Right renal cortex interstitium (tissue), 3 donors: ENCODE measurements around the gene LPA. TPM values are rescaled to one million over a fixed set of nuclear protein-coding genes. Genes with fewer than 3 reads are reported as not detected.
A peak's percentile ranks its signal among the peaks of the same experiment; 100 is the strongest.
"Not testable (repeated sequence)": the region's sequence is repeated elsewhere in the genome, so short reads cannot be mapped to it uniquely, and the experiment has no call there.

Source experiments
- DNase-seq, 3 donors: peaks; one replicate each; pipeline ENCODE4 v3.0.0-alpha.2; 2013; ENCODE audit warnings: low read depth in 3 of 3, low spot score in 2 of 3
- polyA plus RNA-seq, 3 donors: library from polyadenylated mRNA; unstranded; fragments of 120-200 nt; gene quantifications; one replicate each; pipeline ENCODE4 v1.2.1, GENCODE V29; 2013; ENCODE audit not compliant: insufficient read length in 3 of 3

LPA gene, protein sequence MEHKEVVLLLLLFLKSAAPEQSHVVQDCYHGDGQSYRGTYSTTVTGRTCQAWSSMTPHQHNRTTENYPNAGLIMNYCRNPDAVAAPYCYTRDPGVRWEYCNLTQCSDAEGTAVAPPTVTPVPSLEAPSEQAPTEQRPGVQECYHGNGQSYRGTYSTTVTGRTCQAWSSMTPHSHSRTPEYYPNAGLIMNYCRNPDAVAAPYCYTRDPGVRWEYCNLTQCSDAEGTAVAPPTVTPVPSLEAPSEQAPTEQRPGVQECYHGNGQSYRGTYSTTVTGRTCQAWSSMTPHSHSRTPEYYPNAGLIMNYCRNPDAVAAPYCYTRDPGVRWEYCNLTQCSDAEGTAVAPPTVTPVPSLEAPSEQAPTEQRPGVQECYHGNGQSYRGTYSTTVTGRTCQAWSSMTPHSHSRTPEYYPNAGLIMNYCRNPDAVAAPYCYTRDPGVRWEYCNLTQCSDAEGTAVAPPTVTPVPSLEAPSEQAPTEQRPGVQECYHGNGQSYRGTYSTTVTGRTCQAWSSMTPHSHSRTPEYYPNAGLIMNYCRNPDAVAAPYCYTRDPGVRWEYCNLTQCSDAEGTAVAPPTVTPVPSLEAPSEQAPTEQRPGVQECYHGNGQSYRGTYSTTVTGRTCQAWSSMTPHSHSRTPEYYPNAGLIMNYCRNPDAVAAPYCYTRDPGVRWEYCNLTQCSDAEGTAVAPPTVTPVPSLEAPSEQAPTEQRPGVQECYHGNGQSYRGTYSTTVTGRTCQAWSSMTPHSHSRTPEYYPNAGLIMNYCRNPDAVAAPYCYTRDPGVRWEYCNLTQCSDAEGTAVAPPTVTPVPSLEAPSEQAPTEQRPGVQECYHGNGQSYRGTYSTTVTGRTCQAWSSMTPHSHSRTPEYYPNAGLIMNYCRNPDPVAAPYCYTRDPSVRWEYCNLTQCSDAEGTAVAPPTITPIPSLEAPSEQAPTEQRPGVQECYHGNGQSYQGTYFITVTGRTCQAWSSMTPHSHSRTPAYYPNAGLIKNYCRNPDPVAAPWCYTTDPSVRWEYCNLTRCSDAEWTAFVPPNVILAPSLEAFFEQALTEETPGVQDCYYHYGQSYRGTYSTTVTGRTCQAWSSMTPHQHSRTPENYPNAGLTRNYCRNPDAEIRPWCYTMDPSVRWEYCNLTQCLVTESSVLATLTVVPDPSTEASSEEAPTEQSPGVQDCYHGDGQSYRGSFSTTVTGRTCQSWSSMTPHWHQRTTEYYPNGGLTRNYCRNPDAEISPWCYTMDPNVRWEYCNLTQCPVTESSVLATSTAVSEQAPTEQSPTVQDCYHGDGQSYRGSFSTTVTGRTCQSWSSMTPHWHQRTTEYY (N-terminal part only)
- under 1 TPM; 0.28 to 0.32 (median 0.28) TPM for polyA plus RNA-seq

DNA sequence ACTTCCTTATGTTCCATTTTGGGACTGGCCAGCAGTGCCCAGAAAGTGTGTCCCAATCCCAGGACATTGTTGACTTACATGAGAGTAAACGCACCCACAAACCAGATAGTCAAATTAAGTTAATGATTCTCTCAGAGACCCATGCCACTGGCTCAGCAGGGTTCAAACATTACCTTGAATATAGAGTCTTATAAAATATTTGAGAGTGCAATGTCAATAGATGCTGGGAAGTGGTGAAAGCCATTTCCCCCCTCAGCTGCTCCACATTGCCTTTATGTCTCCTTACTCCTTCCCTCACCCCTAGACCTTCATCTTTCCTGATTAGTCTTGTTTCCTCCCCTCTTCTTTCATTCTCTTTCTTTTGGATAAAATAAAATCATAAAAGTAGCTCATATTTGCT, at the start of gene LPA:
LPA (minus strand) TSS at position 78 of the 400 bp plus-strand sequence; CDS start at position 17, 61 bp downstream.
- DNase-seq, result not testable (repeated sequence)

DNA sequence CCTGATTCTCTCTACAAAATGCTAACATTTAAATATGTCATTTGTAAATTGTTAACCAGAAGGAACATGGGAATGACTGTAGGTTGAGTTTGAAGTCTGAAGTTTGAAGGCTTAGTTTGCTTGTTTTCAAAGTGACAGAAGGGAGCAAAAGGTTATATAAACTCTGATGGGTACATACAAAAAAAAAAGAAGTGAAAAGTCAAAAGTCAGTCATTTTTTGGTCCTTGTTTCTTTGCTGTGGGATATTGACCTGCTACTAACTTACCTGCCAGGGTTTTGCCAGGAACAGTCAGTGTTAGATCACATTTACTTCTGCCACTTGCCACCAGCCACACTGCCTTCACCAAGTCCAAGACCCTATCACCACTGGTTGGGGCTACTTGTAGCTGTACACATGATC, 44.9 kb upstream of the LPA start:
- DNase-seq, result not testable (repeated sequence)

DNA sequence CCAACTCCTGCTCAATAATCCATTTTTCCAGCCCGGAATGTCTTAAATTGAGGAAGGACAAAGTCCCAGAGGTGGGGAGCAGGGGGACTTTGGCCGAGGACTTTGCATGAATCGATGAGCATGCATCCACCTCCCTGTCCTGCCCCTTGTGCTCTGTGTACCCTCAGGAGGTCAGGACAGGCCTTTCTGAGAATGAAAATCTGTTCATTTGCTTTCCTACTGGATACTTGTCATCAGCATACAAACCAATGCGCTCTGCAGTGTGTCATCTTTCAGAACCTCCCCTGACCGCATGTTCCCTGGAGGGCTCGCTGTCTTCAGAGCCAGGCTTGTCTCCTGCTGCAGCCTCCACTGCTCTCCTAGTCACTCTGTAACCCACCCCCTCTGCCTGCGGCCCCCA, 40.6 kb upstream of the LPA start:
- not testable (repeated sequence) for DNase-seq

DNA sequence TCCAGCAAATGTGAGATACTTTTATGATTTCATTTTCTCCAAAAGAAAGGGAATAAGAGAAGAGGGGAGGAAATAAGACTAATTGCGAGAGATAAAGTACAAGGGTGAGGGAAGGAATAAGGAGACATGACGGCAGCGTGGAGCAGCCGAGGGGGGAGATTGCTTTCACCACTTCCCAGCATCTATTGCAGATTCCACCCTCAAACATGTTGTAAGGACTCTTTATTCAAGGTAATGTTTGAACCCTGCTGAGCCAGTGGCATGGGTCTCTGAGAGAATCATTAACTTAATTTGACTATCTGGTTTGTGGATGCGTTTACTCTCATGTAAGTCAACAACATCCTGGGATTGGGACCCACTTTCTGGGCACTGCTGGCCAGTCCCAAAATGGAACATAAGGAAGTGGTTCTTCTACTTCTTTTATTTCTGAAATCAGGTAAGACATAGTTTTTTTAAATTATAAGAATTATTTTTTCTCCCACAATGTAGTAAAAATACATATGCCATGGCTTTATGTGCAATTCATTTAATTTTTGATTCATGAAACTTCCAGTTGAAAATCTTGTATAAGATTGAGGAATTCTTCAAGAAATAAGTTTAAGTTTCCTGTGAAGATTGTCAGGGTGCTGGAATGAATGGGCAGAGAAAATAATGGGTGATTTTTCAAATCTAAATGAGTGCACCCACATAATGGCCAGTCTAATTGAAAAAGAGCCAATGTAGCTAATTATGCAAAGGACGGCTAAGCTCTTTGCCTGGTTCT, 38.0 kb upstream of the LPA start, which contains the start of gene PLG:
PLG (plus strand) TSS at position 327 of the 763 bp plus-strand sequence; CDS start at position 388, 61 bp downstream.
- DNase-seq, result not testable (repeated sequence)

DNA sequence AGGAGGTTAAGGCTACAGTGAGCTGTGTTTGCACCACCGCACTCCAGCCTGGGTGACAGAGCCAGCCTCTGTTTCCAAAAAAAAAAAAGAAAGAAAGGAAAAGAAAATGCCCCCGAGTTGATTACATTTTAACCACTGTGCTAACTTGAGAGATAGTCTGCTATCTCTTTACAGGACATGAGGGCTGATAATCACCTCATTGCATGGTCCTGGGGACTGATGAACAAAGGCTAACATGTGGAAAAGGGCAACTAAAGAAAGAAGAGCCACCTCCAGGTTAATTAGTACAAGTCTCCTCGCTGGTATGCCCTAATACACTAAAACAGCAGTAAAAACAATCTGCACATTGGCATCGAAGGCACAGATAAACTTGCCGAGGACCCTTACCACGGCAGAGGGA, 33.8 kb upstream of the LPA start:
- no peak for DNase-seq

DNA sequence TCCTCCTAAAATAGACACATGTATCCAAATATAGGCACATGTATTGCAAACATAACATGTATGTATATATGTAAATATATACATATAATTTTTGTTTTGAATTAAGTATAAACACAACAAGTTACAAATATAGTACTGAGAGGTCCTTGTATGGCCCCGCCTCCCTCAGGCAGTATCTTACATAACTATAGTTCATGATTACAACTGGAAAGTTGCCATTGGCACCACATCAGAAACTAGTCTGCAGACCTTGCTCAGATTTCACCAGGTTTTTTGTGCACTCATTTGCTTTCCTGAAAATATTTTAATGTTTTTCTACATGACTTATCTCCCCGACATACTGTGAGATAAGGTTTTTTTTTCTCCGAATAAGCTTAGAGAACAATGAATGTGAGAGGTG, 32.8 kb upstream of the LPA start:
- DNase-seq, result not testable (repeated sequence)

DNA sequence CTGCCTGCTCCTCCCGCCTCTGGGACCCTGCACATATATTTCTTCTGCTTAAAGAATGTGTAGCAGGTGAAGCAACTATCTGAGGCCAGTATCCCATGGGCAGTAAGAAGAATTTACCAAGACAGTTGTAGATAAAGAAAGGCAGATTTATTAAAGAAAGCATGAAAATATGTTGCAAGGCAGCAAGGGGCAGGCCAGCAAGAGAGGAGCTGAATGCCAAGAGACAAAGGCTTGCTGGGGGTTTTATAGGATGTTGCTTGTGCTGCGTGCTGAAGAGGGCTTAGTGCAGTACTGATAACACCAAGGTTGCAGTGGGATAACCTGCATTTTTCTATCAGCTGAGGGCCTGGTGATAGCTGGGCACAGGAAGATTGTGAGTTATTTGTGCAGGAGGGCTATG, 31.5 kb upstream of the LPA start:
- DNase-seq, result not testable (repeated sequence)

DNA sequence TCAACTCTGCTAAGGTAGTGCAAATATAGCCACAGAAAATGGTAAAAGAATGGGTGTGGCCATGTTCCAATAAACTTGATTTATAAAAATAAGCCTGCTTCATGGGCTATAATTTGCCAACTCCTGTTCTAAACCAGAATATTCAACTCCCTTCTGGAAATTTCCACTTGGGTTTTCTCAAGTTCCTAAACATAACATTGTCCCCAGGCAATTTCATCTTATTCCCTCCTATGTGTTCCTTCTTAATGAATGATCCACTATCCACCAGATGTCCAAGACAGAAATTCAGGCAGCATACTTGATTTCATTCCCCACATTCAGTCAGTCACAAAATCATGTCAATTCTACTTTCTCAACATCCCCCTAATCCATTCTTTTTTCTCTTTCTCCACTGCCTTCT, 30.9 kb upstream of the LPA start:
- not testable (repeated sequence) for DNase-seq

DNA sequence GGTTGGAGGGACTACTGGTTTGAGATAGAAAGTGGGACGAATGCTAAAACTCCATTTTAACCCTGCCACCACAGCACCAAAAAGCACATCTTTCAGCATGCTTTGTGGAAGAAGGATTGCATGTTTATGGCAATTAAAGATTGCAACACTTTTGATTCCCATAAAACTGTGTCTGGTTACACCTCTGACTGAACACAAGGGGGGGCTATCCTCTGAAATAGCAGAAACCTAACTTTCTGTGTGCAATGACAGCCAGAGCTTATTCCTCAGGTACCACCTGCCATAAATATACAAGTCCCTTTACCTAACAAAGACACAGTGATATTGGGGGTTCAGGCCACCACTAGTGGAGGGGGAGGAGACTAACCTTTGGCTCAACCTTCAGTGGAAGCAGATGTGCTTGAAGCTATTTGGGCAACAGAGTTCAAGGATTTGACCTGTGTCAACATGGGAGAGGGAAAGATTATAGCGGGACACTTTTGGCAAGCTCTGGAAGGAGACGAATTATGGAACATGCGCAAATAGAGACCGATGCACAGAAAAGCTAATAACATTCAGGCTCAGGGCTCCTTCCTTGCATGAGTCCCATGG, 28.4 kb upstream of the LPA start:
- no peak for DNase-seq

DNA sequence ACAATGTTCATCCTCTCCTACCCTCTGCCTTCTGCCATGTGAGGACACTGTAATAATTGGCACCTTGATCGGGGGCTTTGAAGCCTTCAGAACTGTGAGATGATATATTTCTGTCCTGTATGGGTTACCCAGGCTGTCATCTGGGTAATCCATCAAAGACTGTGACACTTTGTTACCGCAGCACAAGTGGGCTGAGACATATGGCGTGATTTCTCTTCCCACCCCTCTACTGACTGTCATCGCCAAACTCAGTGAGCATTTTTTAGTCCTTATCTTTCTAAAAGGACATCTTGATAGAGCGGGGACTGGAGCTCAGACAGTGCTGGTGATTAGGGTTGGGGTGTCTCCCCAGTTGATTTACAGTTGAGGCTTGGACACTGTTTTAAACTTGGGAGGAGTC, 27.5 kb upstream of the LPA start:
- DNase-seq, result no peak

DNA sequence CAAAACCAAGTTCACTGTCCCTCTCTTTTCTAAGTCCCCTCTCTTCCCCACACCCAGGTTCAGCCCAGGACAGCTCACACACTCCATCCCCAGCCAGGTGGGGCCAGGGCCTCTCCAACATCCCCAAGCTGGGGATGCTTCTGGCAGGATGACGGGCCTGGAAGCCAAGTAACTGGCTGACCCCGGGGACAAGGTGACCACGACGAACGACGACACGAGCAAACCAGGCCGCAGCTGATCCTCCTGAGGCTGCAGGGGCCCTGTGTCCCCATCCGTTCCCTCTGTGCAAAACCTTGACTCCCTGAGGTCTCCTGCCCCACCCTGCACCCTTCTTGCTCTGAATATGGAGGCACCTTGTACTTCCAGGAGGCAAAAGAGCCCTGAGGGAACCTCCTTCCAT, 26.4 kb upstream of the LPA start:
- DNase-seq, result no peak

DNA sequence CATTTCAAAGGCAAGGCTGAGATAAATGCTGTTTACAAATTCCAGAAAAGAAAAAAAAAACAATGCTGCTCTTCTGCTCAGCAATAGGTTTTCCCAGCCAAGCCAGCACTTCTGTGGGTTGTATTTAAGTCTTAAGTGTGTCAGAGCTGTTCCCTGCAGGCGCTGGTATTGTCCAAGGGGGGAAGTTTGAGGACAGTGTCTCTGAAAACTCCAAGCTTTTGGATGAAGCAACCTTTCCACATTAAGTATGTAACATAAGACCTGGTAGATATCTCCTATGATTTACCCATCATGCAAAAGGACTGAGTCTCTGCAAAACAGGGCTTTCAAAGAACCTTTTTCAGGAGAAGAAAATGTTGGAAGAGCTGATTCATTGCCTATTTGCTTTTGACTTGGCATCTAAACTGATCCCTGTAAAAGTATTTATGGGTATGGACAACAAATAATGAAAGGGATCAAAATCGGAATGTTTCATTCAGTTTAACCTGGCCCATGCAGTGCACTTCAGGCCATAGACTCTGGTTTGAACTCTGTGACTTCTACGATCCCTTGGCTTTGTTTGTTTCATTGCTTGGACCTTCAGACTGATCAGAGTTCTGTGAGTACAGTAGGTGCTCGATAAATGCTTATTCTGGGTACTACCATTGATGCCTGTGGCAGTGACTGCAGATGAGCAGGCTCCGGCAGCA, 21.8 kb upstream of the LPA start:
- no peak for DNase-seq

DNA sequence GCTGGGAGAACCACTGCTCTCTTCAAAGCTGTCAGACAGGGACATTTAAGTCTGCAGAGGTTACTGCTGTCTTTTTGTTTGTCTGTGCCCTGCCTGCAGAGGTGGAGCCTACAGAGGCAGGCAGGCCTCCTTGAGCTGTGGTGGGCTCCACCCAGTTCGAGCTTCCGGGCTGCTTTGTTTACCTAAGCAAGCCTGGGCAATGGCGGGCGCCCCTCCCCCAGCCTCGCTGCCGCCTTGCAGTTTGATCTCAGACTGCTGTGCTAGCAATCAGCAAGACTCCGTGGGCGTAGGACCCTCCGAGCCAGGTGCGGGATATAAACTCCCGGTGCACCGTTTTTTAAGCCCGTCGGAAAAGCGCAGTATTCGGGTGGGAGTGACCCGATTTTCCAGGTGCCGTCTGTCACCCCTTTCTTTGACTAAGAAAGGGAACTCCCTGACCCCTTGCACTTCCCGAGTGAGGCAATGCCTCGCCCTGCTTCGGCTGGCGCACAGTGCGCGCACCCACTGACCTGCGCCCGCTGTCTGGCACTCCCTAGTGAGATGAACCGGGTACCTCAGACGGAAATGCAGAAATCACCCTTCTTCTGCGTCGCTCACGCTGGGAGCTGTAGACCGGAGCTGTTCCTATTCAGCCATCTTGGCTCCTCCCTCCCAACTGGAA, 21.2 kb upstream of the LPA start:
- not testable (repeated sequence) for DNase-seq

DNA sequence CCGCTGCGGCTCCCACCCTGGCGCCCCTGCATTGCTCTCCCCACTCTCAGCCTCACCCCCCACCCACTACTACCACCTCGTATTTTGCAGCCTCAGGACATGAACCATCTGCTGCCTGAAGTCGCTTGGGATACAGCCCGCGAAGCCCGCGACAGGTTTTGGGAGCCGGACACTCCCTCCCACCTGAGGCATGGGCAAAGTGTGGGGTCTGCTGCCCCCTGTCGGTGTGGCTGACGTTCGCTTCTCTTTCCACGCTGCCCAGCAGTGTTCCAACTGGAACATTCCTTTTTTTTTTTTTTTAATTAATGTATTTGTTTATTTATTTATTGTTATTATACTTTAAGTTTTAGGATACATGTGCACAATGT, 15.3 kb upstream of the LPA start:
- DNase-seq, result peak in 2 of 3 donors; percentile 1 to 15

DNA sequence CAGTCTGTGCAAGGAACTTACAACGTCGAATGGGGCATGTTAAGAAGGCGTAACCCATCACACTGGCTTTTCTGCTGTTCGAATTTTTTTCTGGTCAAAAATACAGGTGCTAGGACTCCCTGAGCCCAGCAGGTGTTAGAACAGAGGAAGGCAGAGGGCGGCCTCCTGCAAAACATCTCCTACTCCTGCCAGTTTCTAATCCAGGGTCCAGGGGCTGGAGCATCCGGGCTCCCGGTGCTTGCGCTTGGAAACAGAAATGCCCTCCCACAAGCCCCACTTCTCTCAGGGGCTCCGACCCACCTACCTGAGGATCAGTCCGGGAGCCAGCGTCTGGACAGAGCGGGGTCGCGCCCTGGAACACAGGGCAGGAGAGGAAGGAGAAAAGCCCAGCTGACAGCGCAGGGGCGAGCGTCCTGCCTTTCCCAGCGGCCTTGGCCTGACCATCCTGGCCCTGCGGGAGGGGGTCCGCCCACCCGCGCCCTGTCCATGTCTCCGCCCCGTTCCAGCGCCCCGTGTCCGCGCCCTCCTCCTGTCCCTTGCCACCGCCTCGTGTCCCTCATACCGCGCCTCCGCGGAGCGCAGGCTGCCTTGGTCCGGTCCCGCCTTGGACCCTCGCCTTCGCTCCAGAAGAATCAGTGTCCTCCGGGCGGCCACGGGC, 14.8 kb upstream of the LPA start:
- DNase-seq, result peak in 1 of 3 donors; percentile 4

DNA sequence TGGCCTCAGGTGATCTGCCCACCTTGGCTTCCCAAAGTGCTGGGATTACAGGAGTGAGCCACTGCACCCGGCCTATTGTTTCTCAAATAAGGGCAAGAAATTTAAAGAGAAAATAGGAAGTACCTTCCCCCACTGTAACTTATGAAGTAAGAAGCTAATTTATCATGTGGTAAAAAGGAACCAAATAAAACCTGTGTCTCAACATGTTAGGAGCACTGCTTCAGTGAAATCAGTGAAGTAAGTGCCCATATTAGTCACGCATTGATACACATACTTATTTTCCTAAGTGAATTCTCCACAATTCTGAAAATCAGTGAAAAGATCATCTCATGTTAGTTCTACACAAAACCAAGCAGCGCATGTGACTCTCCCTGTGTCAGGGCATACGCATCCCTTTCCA, 14.2 kb upstream of the LPA start:
- no peak for DNase-seq

DNA sequence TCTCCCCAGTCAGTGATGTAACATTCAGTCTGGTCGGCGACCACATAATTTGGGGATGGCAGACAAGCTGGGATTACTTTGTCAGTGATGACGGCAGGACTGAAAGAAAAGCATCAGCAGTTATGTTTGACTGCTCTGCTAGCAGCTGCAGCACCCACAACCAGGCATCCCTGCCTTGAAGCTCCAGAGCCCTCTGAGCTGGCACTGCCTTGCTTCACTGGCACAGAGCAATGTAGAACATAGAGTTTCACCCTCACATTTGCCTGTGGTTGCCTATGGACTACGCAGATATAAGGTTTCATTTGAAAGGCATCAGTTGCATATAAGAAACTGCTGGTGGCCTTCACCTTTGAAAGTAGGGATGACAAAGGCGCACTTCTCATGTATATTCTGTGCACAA, 12.3 kb upstream of the LPA start:
- not testable (repeated sequence) for DNase-seq

DNA sequence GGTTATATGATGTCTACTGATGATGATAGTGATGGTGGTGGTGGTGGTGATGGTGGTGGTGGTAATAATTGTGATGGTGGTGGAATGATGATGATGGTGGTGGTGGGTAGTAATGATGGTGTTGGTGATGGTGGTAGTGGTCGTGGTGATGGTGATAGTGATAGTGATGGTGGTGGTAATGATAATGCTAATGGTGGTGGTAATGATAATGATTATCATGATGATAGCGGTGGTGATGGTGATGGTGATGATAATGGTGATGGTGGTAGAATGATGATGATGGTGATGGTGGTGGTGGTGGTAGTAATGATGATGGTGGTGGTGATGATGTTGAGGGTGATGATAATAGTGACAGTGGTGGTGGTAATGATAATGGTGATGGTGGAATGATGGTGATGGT, 4.5 kb upstream of the LPA start:
- no peak for DNase-seq
